Body of pancreas (tissue), 4 donors: ENCODE results near the gene CLIP4.

Source experiments
- CTCF ChIP-seq, 7 experiments: fragments of 450-650 bp in 4 of 7; fragments of 200-600 bp in 3 of 7; sonication (generic) in 3 of 7; IDR thresholded peaks; one replicate each; pipeline ENCODE4 v1.5.1; 2016 to 2019; ENCODE audit warnings: antibody characterized with exemption in 7 of 7
- POLR2A ChIP-seq, 3 donors: fragments of 450-650 bp; IDR thresholded peaks; one replicate each; pipeline ENCODE4 v1.6.1; 2016; ENCODE audit warnings: antibody characterized with exemption in 3 of 3, mild to moderate bottlenecking in 2 of 3

- TF ChIP-seq POLR2A (IDR thresholded peaks at IDR 0.05) (no peak), CTCF (IDR thresholded peaks at IDR 0.05) (no peak)
Observed at GRCh38 chr2:29187926-29188325, 72.7 kb downstream of the CLIP4 start.
